Stimulated activated CD4-positive, alpha-beta T cell treated with anti-CD3 and anti-CD28 coated beads, Interleukin-4, amount 100 ng/mL, for 24 hours (primary cell): ENCODE results near the gene KIF13A.
"Not testable (repeated sequence)": the region's sequence is repeated elsewhere in the genome, so short reads cannot be mapped to it uniquely, and the experiment has no call there.

Source experiments
- DNase-seq: peaks from one replicate; pipeline ENCODE4 v3.0.0-alpha.2; 2020

The KIF13A gene

GRCh38 chr6:17869010-17869752 is 118.3 kb downstream of the KIF13A start:
- DNase-seq: no peak

GRCh38 chr6:17867880-17868279 is 119.6 kb downstream of the KIF13A start:
- DNase-seq: no peak

GRCh38 chr6:17866876-17867444 is 120.5 kb downstream of the KIF13A start:
- no peak for DNase-seq

- DNase-seq: no peak
These were observed 121.4 kb downstream of the KIF13A start for GRCh38 chr6:17865798-17866725.

- DNase-seq: no peak
These were observed 122.2 kb downstream of the KIF13A start for GRCh38 chr6:17865243-17865642.

- DNase-seq: no peak
These were observed 123.3 kb downstream of the KIF13A start for GRCh38 chr6:17863901-17864754.

- no peak for DNase-seq
These were observed 126.1 kb downstream of the KIF13A start for GRCh38 chr6:17861361-17861760.

DNA sequence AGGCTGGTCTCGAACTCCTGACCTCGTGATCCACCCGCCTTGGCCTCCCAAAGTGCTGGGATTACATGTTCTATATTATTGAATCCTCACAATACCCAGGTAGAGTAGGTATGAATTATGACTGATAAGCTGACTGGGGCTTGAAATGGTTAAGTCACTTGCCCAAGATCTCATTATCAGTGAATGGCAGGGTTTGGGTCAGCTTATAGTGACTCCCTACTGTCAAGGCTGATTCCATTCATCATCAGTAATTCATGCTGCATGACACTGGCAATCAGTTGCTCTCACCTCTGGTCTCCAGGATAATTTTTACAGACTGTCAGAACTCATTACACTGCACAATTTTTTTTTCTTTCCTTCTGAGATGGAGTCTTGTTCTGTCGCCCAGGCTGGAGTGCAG is 127.6 kb downstream of the KIF13A start:
- no peak for DNase-seq

DNA sequence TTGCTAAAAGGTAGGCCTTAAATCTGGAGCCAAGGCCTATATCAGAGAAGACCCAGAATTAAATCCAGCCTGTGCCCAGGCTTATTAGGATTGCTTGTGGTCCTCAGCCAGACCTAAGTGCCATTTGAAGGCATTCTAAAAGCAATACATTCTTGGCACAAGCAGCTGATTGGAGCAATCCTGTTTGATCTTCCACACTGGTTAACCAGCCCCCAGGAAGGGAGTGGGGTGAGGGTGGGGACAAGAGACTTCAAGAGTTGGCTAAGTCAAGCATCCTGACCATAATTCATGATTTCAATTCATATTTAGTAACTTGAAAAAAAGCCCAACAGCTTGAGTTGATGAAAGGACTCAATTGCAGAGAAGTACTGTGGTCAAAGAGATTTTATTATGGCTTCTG is 128.9 kb downstream of the KIF13A start:
- DNase-seq: no peak

DNA sequence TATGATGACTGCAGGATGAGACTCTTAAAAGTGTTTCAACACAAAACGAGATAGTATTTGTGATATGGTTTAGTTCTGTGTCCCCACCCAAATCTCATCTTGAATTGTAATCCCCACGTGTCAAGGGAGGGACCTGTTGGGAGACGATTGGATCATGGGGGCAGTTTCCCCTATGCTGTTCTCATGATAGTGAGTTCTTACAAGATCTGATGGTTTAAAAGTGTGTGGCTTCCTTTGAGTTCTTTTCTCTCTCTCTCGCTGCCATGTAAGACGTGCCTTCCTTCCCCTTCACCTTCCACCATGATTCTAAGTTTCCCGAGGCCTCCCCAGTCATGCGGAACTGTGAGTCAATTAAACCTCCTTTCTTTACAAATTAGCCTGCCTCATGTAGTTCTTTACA is 130.2 kb downstream of the KIF13A start:
- DNase-seq: not testable (repeated sequence)

DNA sequence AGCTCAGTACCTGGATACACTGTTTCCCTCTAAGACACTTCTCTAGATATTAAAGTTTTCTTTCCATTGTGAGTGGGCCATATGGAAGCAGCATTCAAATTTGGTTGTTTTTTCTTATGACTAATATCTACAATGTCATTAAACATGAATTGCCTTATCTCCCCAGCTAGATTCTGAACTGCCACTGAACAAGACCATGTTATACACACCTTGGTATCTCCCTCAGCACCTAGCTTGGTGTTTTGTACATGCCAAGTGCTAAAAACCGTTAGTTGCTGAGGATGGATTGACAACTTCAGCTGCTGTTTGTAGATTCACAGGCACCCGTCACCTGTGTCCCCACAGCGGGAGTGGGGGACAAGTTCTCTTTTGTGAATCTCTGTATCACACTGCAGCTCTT is 131.1 kb downstream of the KIF13A start:
- no peak for DNase-seq

DNA sequence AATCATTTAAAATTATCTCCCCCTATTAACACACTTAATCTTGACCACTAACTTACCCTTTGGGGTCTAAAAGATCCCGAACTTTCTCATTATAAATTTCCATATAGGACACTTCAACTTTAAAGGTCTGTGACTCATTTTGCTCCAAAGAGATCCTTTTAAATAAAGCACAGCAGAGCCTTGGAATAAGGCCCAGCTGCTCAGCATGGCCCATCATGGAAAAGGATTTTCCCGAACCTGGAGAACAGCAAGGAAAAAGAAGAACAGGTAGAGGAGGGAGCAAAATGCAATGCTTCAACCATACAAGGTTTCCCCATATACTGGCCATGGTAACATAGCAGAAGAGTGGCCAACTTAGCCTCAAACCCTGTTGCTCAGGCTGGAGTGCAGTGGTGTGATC is 132.1 kb downstream of the KIF13A start:
- DNase-seq: no peak

- no peak for DNase-seq
These were observed 133.9 kb downstream of the KIF13A start for GRCh38 chr6:17853533-17853932.

GRCh38 chr6:17851720-17852161 is 135.7 kb downstream of the KIF13A start:
- no peak for DNase-seq

DNA sequence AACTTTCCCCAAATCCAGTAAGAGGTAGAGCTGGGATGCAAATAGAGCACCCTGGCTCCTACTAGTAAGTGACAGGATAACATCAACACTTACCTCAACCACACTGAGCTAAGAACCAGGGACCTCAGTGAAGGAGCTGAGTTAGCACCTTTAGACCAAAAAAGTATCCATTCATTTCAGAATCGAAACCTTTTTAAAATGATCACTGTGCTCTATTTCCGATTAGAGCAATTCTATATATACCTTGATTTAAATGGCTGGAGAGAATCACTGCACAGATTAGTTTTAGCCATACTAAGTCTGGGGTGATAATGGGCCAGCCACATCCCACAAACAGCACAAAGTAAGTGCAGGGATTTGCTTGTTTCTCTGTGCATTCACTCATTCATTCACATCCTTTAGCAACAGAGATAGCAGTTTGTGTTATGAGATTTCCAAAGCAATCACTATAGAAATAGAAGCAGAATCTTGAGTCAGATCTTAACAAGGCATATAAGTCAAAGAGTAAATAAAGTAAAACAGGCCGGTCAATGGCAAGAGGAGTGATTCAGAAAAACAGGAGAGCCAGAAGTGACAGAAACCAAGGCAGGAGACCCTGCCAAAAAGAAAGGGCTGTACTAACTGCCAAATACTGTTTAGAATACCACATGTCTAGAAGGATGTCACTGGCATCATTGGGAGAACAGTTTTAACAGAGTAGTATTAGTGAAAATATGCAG is 136.3 kb downstream of the KIF13A start:
- no peak for DNase-seq

GRCh38 chr6:17850281-17850680 is 137.2 kb downstream of the KIF13A start:
- no peak for DNase-seq

DNA sequence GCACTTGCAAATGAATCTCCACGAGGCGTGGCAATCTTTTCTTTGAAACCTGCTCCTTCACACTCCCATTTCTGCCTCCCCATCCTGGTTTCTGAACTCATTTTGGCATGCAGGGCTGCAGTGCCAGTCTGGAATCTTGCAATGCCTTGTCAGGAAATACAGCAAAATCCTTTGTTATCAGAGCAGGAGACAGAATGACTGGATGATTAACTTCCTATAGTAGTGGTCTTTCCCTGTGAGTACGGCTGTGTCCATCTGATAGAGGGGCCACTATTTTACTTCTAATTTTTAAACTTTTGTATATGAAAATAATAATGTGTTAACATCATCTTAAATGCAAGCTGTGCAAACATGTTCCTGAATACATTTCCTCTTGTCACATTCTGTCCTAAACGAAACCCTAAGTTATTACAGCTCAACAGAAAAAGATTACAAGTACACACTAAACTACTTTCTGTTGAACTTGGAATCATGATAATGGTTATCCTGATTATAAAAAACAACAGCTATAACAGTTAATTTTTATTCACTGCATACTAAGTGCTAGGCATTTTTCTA is 140.2 kb downstream of the KIF13A start:
- no peak for DNase-seq

DNA sequence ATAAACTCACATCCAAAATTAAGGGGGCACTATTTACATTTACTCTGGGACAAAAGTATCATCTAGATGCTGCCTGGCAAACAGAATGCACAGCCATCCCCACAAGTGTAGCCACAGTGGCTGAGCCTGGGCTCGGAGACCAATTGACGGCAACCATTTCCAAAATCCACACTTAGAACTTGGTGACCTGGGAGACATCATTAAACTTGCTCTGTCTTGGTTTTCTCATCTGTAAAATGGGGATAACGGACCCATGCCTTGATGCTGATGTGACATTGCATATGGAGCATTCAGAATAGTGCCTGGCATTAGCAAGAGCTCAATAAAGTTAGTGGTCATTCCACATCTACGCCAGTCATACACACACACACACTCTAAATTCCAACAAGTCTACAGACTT is 140.7 kb downstream of the KIF13A start:
- DNase-seq: no peak

DNA sequence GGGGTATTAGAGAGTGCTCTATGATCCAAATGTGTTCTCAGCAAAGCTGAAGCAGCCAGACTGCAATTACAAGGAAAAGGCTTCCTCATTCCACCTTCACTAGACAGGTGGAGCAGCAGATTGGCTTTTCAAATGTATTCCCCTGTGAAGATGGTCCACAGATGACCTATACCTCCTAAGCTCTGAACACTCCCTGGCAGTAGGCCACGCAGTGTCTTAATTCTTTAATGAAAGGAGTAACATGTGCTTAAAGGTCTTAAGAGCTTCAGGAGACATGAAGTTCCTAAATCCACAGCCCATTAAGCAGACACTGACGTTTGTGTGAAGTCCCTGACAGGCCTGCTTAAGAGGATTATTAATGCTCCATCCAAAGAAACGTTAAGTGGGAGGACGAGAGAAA is 141.8 kb downstream of the KIF13A start:
- no peak for DNase-seq

DNA sequence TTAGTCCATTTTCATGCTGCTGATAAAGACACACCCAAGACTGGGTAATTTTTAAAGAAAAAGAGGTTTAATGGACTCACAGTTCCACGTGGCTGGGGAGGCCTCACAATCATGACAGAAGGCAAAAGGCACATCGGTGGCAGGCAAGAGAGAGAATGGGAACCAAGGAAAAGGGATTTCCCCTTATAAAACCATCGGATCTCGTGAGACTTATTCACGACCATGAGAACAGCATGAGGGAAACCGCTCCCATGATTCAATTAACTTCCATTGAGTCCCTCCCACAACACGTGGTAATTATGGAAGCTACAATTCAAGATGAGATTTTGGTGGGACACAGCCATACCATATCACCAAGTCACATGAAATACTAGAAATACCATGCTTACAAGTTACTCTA is 142.5 kb downstream of the KIF13A start:
- not testable (repeated sequence) for DNase-seq

DNA sequence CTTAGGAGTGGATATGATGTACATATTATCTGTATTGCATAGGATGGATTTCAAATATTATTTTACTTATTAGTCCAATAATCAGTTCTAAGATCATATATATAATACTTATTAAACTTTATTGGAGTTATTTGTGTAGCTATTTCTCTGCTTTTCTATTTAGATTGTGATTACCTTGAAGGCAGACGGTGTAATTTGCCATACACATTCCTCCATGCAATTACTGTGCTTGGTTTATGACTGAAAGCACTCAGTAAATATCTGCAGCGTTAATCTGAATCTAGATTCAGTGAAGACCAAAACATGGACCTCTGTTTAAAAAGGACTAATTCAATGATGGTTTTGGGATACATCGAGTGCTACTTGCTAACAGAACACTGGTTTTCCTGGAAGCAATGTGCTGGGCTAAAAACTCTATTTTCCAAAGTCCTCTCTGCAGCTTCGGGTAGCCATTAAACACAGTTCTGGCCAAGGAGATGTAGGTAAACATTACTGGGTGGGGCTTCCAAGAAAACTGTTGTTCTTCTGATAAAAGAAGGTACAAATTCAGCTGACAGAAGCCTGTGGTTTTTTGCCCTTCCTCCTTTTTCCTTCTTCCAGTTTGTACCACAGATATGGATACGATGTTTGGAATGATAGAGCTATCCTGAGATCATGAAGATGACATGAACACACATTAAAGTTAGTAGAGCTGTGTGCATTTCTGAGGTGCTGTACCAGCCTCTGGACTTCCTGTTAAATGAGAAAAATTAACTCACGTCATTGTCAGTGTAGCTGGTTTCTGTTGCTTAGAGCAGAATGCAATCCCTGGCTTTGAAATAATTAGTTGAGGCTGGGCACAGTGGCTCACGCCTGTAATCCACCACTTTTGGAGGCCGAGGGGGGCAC is 144.3 kb downstream of the KIF13A start:
- DNase-seq: no peak
